Esophagus squamous epithelium (tissue), 5 donors: ENCODE measurements around the gene MTERF2. TPM values are rescaled to one million over a fixed set of nuclear protein-coding genes. Genes with fewer than 3 reads are reported as not detected.
A peak's percentile ranks its signal among the peaks of the same experiment; 100 is the strongest.

Experiments
- DNase-seq: peaks from one replicate; lab custom pipeline; 2025; lab: John Stamatoyannopoulos, UW
- H3K27ac ChIP-seq, 4 donors: fragments of 200-600 bp; sonication (generic); one replicate each; pipeline ENCODE4 v1.5.1; 2016 to 2019; ENCODE audit warnings: mild to moderate bottlenecking in 1 of 4
- H3K27me3 ChIP-seq, 4 donors: fragments of 200-600 bp; sonication (generic); 1 replicate in 3 of 4; 2 replicates in 1 of 4; pipeline versions ENCODE4 v1.5.1 to v1.6.0; 2017 to 2021; ENCODE audit warnings: antibody characterized with exemption in 1 of 4
- H3K36me3 ChIP-seq, 3 donors: fragments of 200-600 bp; sonication (generic); one replicate each; pipeline ENCODE4 v1.5.1; 2016 to 2019
- H3K4me1 ChIP-seq, 3 donors: fragments of 200-600 bp; sonication (generic); one replicate each; pipeline ENCODE4 v1.5.1; 2017 to 2019
- H3K4me3 ChIP-seq, 4 donors: fragments of 200-600 bp; sonication (generic); 1 replicate in 3 of 4; 2 replicates in 1 of 4; pipeline ENCODE4 v1.5.1; 2016 to 2019; ENCODE audit warnings: mild to moderate bottlenecking in 2 of 4, moderate library complexity in 1 of 4
- H3K9me3 ChIP-seq, 3 donors: fragments of 200-600 bp; sonication (generic); one replicate each; pipeline ENCODE4 v1.5.1; 2016 to 2019
- CTCF ChIP-seq, 6 experiments: fragments of 450-650 bp in 4 of 6; fragments of 200-600 bp in 2 of 6; sonication (generic) in 2 of 6; IDR thresholded peaks; one replicate each; pipeline ENCODE4 v1.5.1; 2016 to 2019; ENCODE audit warnings: antibody characterized with exemption in 6 of 6, mild to moderate bottlenecking in 4 of 6, moderate library complexity in 4 of 6
- POLR2A ChIP-seq, 4 donors: fragments of 450-650 bp; IDR thresholded peaks; one replicate each; pipeline ENCODE4 v1.6.1; 2017; ENCODE audit warnings: antibody characterized with exemption in 4 of 4, mild to moderate bottlenecking in 4 of 4, moderate library complexity in 3 of 4
- WGBS, 2 donors: methylation state at CpG; one replicate each; pipeline ENCODE4 v1.1.5; 2018; 5-methylcytosine and 5-hydroxymethylcytosine counted together
- intact Hi-C: fragments of 100-400 bp; cut with DNase I; formaldehyde crosslinking; loops from one replicate; pipeline ENCODE4 v1.15.0; 2022
- total RNA-seq, 4 donors: library from RNA; depleted of rRNA; stranded (reverse); fragments of >200 nt; gene quantifications; one replicate each; pipeline ENCODE4 v1.1.0, GENCODE V29; 2016
- donor health status: DM: yes; HTN: yes; CAD: no.

The MTERF2 gene
- total RNA-seq, 4 donors from 2014 or later = 2.7 to 9.5 (median 4.2) TPM

GRCh38 chr12:107025671-107026070 is 38.7 kb upstream of the MTERF2 start:
- intact Hi-C loops = no loop called here
- 36 to 38% methylated on average over 1 of the region's 1 CpG for WGBS, 2 donors
- no peaks in the 10 kb centered on the region for H3K9me3 ChIP-seq
- H3K4me3 ChIP-seq = no peak overlapping the region
- peak overlapping the region in 2 of 4 donors; percentile 19 to 61 for H3K27ac ChIP-seq
- no peak for DNase-seq
- peaks cover 0 to 7% (median 0%) of the 10 kb centered on the region in 3 donors for H3K36me3 ChIP-seq
- H3K27me3 ChIP-seq = no peaks in the 10 kb centered on the region
- peaks cover 8 to 56% (median 20%) of the 10 kb centered on the region in 3 donors for H3K4me1 ChIP-seq
- no peak for TF ChIP-seq CTCF (IDR thresholded peaks at IDR 0.05)
- TF ChIP-seq POLR2A (IDR thresholded peaks at IDR 0.05) = no peak

GRCh38 chr12:107019546-107019945 is 32.6 kb upstream of the MTERF2 start:
- DNase-seq = no peak
- Histone ChIP-seq H3K4me1 (no peaks in the 10 kb centered on the region), H3K27ac (no peak overlapping the region), H3K27me3 (no peaks in the 10 kb centered on the region), H3K4me3 (no peak overlapping the region), H3K9me3 (no peaks in the 10 kb centered on the region), H3K36me3 (peaks cover 0 to 18% (median 0%) of the 10 kb centered on the region in 3 donors)
- TF ChIP-seq POLR2A (IDR thresholded peaks at IDR 0.05) = no peak
- no peak for TF ChIP-seq CTCF (IDR thresholded peaks at IDR 0.05)
- 85 to 100% methylated on average over 2 of the region's 2 CpGs for WGBS, 2 donors
- intact Hi-C loops = no loop called here

- Histone ChIP-seq H3K9me3 (no peaks in the 10 kb centered on the region), H3K36me3 (peaks cover 0 to 18% (median 0%) of the 10 kb centered on the region in 3 donors), H3K4me3 (no peak overlapping the region), H3K4me1 (no peaks in the 10 kb centered on the region), H3K27ac (no peak overlapping the region), H3K27me3 (no peaks in the 10 kb centered on the region)
- intact Hi-C loops = no loop called here
- WGBS, 2 donors = 89 to 91% methylated on average over 4 of the region's 4 CpGs
- TF ChIP-seq POLR2A (IDR thresholded peaks at IDR 0.05) (no peak), CTCF (IDR thresholded peaks at IDR 0.05) (no peak)
- no peak for DNase-seq
These were observed 30.1 kb upstream of the MTERF2 start for GRCh38 chr12:107017042-107017441.

GRCh38 chr12:107014055-107014454 is 27.1 kb upstream of the MTERF2 start:
- no peaks in the 10 kb centered on the region for H3K4me1 ChIP-seq
- DNase-seq = no peak
- intact Hi-C loops = no loop called here

More at GRCh38 chr12:107014055-107014454, 27.1 kb upstream of the MTERF2 start:
- Histone ChIP-seq H3K27ac (no peak overlapping the region), H3K4me3 (no peak overlapping the region), H3K9me3 (no peaks in the 10 kb centered on the region), H3K36me3 (peaks cover 0 to 6% (median 0%) of the 10 kb centered on the region in 3 donors), H3K27me3 (no peaks in the 10 kb centered on the region)
- 35 to 36% methylated on average over 3 of the region's 3 CpGs for WGBS, 2 donors
- TF ChIP-seq POLR2A (IDR thresholded peaks at IDR 0.05) (no peak), CTCF (IDR thresholded peaks at IDR 0.05) (peak in 4 of 6 experiments; percentile 21 to 70 (median 56))
